Adrenal gland (tissue), 5 donors: ENCODE results near the gene SLC16A11.

Experiments used
- POLR2A ChIP-seq, 2 donors: fragments of 450-650 bp; IDR thresholded peaks; one replicate each; pipeline ENCODE4 v1.6.1; 2017; ENCODE audit warnings: antibody characterized with exemption in 2 of 2, mild to moderate bottlenecking in 2 of 2, moderate library complexity in 1 of 2
- TF ChIP-seq, protein P1 (sequence below), 6 experiments: fragments of 450-650 bp in 4 of 6; fragments of 200-600 bp in 2 of 6; sonication (generic) in 1 of 6; IDR thresholded peaks; 1 replicate in 5 of 6; 2 replicates in 1 of 6; pipeline versions ENCODE4 v1.5.1 to v1.8.0; 2016 to 2021; ENCODE audit warnings: antibody characterized with exemption in 6 of 6, mild to moderate bottlenecking in 2 of 6, moderate library complexity in 1 of 6
- donor health status: DM: no; HTN: no; CAD: no.

DNA sequence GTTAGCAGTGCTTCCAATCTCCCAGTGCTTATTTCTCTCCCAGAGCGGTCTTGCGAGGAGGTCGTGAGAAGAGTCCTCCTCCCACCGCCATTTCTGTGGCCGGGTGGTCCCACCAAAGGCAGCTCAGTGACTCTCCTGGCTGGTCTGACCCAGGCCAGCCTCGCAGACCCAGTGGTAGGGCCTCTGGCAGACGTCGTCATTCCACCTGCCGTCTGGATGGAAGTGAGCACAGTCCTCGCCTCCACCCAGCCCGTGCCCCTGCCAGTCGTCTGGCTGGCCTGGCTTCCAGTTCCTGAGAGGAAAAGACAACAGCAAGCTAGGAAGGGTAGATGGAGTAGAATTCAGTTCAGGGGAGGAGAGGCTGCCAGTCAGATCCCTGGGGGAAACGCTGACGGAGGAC lies 31.0 kb upstream of the SLC16A11 start:
- TF ChIP-seq, protein P1, sequence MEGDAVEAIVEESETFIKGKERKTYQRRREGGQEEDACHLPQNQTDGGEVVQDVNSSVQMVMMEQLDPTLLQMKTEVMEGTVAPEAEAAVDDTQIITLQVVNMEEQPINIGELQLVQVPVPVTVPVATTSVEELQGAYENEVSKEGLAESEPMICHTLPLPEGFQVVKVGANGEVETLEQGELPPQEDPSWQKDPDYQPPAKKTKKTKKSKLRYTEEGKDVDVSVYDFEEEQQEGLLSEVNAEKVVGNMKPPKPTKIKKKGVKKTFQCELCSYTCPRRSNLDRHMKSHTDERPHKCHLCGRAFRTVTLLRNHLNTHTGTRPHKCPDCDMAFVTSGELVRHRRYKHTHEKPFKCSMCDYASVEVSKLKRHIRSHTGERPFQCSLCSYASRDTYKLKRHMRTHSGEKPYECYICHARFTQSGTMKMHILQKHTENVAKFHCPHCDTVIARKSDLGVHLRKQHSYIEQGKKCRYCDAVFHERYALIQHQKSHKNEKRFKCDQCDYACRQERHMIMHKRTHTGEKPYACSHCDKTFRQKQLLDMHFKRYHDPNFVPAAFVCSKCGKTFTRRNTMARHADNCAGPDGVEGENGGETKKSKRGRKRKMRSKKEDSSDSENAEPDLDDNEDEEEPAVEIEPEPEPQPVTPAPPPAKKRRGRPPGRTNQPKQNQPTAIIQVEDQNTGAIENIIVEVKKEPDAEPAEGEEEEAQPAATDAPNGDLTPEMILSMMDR (IDR thresholded peaks at IDR 0.05): no peak
- no peak for TF ChIP-seq POLR2A (IDR thresholded peaks at IDR 0.05)
